GM12875 (cell line): ENCODE results near the gene GPAT3.
"Not testable (repeated sequence)": the region's sequence is repeated elsewhere in the genome, so short reads cannot be mapped to it uniquely, and the experiment has no call there.

Experiments
- H3K4me3 ChIP-seq: one replicate; pipeline ENCODE4 v1.5.1; 2011; ENCODE audit warnings: low read depth, low read length, control low read depth
- TF ChIP-seq, protein P1 (sequence below): IDR thresholded peaks from 2 replicates; pipeline ENCODE4 v1.5.1; 2011; ENCODE audit warnings: low read depth, mild to moderate bottlenecking, control low read depth, inconsistent platforms, low read length, moderate library complexity, borderline replicate concordance; ENCODE audit not compliant: insufficient read depth

Gene GPAT3

DNA sequence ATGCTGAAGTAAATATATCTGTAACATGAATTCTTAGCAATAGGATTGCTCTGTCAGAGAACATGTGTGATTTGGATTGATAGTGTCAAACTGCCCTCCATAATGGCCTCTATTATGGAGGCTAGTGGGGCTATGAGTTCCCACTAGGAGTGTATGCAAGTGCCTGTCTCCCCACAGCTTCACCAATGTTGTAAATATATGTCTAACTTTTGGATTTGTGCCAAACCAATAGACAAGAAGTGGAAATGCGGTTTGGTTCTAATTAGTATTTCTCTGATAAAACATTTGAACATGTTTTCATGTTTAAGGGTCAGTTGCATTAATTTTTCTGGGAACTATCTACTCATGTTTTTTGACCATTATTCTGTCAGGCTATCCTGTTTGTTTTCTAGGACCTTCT is 28.1 kb downstream of the GPAT3 start:
- H3K4me3 ChIP-seq, result no peak overlapping the region
- TF ChIP-seq, protein P1, sequence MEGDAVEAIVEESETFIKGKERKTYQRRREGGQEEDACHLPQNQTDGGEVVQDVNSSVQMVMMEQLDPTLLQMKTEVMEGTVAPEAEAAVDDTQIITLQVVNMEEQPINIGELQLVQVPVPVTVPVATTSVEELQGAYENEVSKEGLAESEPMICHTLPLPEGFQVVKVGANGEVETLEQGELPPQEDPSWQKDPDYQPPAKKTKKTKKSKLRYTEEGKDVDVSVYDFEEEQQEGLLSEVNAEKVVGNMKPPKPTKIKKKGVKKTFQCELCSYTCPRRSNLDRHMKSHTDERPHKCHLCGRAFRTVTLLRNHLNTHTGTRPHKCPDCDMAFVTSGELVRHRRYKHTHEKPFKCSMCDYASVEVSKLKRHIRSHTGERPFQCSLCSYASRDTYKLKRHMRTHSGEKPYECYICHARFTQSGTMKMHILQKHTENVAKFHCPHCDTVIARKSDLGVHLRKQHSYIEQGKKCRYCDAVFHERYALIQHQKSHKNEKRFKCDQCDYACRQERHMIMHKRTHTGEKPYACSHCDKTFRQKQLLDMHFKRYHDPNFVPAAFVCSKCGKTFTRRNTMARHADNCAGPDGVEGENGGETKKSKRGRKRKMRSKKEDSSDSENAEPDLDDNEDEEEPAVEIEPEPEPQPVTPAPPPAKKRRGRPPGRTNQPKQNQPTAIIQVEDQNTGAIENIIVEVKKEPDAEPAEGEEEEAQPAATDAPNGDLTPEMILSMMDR, result no peak

DNA sequence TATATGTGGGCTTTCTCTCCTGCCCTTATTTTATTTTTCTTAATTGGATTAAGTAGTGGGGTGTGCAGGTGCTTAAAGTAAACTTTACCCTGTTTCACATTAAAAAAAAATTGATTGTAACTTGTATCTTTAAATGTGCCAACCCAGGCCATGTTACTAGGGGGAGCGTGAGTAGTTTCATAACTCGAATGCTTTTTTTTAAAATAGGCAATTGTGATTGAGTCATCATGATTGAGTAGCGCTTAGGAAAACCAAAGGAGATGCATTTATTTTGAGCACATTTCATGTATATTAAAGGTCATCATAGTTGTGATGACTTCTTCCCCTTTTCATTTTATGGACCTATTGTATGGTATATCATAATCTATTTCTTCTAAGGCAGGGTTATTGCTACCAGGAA is 32.2 kb downstream of the GPAT3 start:
- H3K4me3 ChIP-seq, result no peak overlapping the region
- TF ChIP-seq, protein P1, result no peak

DNA sequence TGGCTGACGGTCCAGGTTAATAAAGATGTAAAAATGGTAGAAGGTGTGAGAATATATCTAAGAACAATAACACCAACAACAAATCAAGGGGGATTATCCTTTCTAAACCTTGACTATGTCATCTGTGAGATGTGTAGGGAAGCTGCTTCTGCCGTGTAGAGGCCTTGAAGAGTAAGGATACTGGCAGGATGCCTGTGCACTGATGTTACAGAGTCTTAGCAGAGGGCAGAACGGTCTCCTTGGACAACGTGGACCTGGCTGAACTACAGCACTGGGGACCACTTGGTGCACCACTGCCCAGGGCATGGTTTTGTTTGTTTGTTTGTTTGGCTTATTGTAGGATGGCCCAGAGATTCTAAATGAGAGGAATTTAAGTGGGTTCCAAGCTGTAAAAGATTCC is 33.5 kb downstream of the GPAT3 start:
- TF ChIP-seq, protein P1, result no peak
- H3K4me3 ChIP-seq, result no peak overlapping the region

DNA sequence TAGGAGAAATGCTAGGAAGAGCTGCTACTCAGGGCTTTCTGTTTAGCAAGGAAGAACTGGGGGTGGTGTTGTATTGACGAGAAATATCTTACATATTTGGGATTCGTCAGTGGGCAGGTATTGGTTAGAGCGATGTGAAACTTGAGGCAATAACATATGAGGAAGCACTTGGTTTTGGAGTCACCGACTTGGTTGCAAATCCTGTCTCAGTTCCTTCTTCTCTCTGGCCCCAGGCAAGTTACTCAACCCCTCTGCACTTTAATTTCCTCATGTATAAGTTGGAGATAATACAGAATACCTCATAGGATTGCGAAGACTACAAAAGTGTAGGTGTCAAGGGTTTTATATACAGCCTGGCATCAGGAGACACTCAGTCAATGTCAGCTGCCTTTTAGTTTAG is 34.1 kb downstream of the GPAT3 start:
- H3K4me3 ChIP-seq, result no peak overlapping the region
- TF ChIP-seq, protein P1, result no peak

DNA sequence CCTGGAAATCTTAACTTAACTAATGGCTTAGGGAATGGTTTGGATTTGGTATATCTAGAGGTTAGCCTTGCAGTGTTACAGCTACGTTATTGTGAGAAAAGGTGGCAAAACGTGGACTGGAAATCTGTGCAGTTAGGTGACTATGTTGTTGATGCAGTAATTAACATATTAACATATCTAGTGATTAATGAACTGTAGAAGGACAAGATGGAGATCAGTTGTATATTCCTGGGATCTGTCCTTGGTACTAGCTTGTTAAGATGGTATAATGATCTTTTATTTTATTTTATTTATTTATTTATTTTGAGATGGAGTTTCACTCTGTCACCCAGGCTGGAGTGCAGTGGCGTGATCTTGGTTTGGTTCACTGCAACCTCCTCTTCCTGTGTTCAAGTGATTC is 36.9 kb downstream of the GPAT3 start:
- TF ChIP-seq, protein P1, result no peak
- no peak overlapping the region for H3K4me3 ChIP-seq

DNA sequence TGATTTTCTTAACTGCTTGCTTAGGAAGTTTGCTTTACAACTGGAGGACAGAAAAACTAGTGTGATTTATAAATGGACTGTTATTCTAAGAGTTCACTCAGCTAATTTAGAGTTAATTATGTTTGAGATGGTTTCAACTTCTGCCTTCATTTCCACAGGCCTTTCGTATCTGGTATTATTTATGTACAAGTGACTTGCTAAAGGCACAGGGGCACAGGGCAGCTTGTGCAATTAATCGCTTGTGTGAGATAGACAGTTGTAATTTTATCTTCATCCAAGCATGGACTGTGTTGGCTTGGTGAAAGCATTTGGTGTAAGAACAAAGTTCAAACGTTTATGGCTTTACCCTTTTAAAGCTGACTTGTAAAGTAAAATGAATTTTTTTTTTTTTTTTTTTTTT is 38.3 kb downstream of the GPAT3 start:
- TF ChIP-seq, protein P1, result no peak
- H3K4me3 ChIP-seq, result no peak overlapping the region

DNA sequence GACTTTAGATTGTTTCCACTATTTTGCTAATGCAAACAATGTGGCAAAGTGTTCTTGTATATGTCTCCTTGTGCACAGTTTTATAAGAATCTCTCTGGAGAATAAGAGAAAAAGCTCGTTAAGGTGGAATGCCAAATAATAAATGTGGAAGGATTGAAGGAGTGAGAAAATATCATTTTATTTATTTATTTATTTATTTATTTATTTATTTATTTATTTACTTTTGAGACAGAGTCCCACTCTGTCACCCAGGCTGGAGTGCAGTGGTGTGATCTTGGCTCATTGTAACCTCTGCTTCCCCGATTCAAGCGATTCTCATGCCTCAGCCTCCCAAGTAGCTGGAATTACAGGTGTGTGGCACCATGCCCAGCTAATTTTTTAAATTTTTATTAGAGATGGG is 40.3 kb downstream of the GPAT3 start:
- H3K4me3 ChIP-seq, result not testable (repeated sequence)
